G401 (cell line): ENCODE results near the gene DYNLT2. TPM values are rescaled to one million over a fixed set of nuclear protein-coding genes. Genes with fewer than 3 reads are reported as not detected.
"Not testable (repeated sequence)": the region's sequence is repeated elsewhere in the genome, so short reads cannot be mapped to it uniquely, and the experiment has no call there.

Experiments used
- DNase-seq: peaks from one replicate; pipeline ENCODE4 v3.0.0-alpha.2; 2015; ENCODE audit warnings: low spot score
- in situ Hi-C: cut with HindIII; loops from 2 replicates; pipeline ENCODE4 v1.10.0; 2016; ENCODE audit warnings: low sequenced_read_pairs, mixed read lengths
- total RNA-seq: library from RNA; depleted of rRNA; stranded (reverse); fragments of >200 nt; shearing (Covaris generic); gene quantifications from 2 replicates; pipeline ENCODE4 v1.2.3, GENCODE V29; 2014

DYNLT2 gene
- total RNA-seq, 1 experiment from 2014 or later, result 1.6 TPM

DNA sequence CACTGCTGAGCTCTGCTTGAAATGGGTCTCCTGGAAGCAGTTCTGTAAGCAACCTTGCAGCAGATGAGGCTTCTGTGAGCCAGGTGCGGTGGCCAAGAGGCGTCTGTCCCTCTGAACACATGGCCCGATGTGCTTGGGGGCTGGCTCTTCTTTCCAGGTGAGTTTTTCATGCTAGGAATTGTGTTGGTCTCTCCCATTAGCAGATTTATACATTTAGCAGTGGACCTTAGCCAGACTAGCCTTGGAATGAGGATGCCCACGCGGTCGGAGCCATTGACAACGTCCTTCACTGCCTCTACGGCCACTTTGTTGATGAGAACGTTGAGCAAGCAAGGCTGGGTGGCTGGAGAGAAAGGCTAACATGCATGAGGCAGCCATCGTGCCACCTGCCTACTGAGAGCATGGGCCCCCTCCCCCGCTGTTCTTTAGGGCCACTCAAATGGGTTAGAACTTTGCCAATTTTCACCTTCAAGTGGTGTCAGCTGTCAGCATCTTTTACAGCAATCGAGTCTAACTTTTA is 33.5 kb upstream of the DYNLT2 start:
- DNase-seq, result no peak
- in situ Hi-C loops, result no loop called here

DNA sequence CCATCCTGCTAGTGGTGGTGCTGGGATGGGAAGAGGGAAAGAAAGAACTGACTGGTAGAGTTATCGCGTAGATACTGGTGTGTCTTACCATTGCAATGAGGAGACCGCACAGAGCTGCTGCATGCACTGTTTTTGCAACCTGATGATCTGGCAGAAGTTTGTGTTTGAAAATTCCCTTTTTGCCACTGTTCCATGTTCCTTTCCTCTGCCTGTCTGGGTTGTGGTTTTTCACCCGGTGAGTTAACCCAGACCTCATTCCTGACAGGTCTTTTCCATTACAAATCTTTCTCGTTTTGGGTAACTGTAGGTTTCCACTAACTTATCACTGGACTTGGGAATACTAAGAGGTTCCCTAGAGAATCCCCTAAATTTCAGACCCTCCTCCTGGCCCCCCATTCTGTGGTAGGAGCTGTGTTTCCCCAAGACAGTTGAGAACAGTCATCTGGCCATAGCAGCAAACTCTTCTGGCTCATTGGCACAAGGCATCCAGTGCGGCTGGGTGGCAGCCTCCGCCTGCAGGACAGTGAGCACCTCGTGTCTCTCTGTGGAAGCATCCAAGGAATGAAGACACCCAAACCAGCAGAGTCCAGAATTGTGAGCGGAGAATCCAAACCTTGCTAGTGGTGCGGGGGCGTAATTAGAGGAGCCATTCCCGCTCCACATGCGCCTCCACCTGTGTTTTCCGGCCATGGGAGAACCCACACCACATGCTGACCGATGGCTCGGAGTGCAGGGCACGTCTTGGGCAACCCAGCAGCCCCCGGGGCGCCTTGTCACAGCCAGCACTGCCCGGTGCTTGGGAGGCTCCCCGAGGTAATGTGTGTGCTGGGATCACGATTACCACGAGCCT is 32.8 kb upstream of the DYNLT2 start:
- no peak for DNase-seq
- in situ Hi-C loops, result no loop called here

DNA sequence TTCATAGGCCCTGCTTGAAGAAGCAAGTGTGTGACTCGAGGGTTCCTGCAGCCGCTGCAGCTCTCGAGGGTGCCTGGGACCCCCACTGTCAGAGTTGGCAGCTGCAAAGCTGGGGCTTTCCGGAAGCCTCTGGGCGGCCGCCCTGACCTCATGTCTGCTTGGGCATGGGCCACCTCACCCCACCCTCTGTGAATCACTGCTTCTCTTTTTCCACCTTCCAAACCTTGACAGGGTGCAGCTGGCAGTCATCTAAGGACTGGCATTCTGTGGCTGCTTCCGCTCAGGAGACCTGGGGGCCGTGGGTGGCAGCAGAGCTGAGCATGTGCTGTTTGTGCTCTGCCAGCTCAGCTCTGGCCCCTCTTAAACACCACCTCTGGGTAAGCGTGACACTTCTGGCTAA is 32.0 kb upstream of the DYNLT2 start:
- in situ Hi-C loops, result no loop called here
- no peak for DNase-seq

DNA sequence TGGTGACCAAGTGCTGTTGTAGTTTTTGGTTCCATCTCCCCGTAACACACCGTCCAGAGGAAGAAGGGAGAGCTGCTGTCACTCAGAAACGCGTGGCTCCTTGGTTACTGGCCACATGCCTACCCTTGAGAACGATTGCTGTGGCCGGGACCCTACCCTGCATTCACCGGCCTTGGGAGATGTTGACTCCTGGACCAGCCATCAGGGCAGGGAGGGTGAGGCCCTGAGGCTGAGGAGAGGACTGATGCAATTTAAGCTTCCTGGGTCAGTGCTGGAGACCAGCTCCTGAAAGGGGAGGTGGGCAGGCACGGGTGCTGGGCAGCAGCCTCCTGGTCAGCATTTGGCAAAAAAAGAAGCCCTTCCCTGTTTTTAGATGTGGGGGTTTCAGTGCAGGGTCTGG is 31.6 kb upstream of the DYNLT2 start:
- no peak for DNase-seq
- in situ Hi-C loops, result no loop called here

DNA sequence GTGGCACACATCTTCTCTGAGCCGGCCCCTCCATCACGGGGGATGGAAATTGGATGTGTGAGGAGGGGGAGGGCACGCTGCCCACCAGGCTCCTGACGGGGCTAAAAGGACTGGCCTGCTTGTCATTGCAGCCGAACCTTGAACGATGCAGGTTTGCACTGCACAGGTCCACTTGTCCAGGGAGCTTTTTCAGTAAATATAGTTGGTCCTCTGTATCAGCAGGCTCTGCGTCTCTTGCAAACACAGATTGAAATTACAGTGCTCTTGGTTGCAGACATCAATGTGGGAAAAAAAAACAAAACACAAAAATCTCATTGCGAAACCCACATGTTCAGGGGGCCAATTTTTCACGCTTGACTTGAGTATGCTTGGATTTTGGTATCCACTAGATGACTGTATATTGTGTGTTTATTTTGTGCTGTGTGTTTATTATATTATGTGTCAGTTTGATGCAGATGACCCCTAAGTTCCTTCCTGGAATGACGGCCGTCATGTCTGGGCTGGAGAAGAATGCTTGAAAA is 29.3 kb upstream of the DYNLT2 start:
- no peak for DNase-seq
- in situ Hi-C loops, result no loop called here

DNA sequence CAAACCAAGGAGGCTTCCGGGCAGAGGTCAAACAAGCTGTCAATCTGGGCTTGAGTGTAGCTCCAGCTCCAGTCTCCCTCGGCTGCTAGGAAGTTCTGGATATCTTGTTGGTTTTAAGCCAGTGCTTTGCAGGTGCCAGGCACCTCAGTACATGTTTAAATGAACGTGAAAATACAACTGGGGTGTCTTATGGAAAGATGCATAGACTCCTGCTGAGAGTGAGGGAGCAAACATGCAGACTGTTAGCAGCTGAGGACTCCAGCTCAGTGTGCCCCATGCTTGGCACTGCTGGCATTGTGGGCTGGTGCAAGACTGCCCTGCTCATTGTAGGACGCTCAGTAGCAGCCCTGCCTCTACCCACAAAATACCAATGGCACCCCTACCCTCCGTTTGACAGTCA is 28.5 kb upstream of the DYNLT2 start:
- DNase-seq, result no peak
- in situ Hi-C loops, result no loop called here

DNA sequence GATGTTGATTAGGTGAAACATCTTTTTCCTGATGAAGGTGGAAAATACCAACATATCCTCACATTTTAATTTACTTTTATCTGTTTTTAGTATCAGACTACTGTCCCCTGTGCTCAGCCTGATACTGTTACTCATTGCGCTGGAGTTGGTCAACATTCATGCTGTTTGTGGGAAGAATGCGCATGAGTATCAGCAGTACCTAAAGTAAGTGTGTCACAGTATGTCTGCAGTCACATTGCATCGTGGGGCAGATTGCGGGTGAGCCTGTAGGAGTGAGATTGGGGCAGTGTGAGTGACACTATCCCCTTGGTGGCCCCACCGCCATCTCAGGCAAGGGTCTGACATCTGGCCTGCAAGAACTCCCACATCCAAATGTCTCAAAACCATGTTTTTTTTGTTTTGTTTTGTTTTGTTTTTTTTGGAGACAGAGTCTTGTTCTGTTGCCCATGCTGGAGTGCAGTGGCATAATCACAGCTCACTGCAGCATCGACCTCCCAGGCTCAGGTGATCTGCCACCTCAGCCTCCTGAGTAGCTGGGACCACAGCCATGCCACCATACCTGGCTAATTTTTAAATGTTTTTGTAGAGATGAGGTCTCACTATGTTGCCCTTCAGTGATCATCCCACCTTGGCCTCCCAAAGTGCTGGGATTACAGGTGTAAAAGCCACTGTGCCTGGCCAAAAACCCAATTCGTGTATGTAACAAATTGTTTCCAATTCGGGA is 27.9 kb upstream of the DYNLT2 start:
- in situ Hi-C loops, result no loop called here
- DNase-seq, result no peak

DNA sequence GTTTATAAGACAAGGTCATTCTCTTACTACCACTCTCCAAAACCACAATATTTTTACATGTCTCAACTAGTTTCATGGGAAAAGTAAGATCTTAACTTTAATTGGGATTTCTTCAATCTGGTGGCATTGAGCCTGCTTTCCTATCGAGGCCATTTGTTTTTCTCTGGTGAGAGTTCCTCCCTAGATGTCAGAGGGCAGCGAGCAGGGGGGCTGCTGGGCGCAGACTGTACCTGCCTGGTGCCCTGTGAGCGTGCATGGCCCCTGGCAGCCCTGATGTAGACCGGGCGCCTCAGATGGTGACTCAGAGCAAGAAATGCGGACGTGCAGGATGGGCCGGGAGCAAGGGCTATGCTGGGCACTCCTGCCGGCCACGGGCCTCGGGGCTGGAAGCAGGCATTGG is 27.3 kb upstream of the DYNLT2 start:
- no peak for DNase-seq
- in situ Hi-C loops, result no loop called here

DNA sequence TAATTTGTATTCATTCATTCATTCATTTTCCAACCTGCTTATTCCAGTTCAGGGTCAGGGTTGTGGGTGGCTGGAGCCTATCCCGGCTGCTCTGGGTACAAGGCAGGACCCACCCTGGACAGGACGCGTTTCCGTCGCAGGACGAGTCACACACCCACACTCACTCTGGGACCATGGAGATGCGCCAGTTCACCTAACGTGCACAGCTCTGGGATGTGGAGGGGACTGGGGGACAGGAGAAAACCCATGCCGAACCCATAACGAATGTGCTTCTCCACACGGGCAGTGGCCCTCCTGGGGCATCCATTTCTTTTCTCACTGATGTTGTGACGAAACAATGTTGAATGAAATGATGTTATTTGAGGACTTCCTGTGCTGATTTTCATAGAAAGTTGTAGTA is 26.5 kb upstream of the DYNLT2 start:
- no peak for DNase-seq
- in situ Hi-C loops, result no loop called here

DNA sequence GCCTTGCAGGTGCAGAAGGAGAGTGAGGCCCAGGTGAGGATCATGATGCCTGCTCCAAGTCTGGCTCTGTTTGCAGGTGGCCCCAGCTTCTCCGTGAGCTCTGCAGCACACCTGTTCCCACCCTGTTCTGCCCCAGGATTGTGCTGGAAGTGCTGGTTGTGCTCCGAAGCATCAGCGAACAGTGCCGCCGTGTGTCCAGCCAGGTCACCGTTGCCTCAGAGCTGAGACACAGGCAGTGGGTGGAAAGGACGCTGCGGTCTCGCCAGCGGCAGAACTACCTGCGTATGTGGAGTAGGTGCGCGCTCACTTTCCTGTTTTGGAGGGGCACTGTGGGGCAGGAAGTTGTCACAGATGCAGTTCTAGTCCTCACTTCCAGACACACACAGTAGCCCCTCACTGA is 25.0 kb upstream of the DYNLT2 start:
- no peak for DNase-seq
- in situ Hi-C loops, result no loop called here

DNA sequence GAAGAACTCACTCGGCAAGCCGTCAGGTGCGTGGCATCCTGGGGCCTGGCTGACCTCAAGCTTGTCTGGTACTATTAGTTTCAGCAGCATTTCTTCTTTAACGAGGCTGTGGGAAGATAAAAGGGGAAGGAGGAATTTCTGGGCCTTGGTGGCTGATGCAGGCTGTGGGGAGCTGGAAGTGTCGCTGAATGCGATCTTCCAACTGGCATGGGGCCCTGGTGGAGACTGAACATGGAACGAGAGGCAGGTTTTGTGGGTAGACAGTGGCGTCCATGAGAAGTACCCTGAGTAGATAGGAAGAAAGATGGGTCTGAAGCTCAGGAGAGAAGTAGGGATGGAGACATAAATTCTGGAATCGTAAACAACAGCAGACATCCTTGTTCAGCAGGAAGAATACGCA is 23.9 kb upstream of the DYNLT2 start:
- in situ Hi-C loops, result no loop called here

DNA sequence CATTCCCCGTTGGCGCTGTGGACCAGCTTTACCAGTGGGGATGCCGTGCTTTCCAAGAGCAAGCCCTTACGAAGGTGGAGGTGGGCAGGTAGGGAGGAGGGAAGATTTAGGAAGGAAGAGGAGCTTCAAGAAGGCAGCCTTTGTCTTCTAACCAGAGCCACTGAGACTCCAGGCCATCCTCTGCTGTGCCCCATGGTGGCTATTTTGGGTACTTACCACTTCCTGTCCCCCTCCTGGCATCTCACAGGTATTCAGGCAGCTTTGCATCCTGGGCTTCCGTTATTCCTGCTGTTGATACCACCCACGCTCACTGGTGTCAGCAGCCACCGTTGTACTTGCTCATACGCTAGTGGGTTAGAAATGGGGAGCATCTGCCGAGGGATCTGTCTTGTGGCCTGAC is 23.0 kb upstream of the DYNLT2 start:
- in situ Hi-C loops, result no loop called here
- no peak for DNase-seq

More for the DNA sequence above, 23.9 kb upstream of the DYNLT2 start:
- no peak for DNase-seq

DNA sequence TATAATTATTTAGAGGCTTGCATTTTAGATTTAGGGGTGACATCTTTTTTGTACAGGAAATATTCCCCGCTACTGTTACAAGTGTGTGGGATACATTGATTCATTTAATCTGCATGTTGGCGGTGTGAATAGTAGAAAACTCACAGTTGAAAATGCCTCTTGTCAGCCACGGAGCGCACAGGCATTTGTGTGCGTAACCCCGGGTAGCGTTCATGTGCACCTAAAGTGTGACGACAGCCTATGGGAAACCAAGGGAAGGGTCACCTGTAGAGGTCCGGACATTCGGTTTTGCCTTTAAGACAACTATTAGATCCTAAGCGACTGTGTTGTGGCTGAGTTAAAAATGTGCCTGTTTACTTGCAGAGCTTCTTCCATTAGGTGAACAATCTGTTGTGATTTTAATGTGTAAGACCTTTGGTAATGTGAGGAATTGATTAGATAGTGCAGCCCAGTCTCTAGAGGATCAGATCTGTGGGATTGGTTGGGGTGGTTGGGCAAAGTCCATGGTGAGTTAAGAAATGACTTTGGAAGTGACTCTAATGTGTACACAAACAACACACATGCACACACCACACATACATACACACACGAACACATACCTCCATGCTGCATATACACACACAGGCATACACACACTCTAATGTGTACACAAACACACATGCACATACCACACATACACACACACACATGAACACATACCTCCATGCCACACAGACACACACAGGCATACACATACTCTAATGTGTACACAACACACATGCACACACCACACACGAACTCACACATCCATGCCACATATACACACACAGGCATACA is 15.8 kb upstream of the DYNLT2 start:
- DNase-seq, result no peak

DNA sequence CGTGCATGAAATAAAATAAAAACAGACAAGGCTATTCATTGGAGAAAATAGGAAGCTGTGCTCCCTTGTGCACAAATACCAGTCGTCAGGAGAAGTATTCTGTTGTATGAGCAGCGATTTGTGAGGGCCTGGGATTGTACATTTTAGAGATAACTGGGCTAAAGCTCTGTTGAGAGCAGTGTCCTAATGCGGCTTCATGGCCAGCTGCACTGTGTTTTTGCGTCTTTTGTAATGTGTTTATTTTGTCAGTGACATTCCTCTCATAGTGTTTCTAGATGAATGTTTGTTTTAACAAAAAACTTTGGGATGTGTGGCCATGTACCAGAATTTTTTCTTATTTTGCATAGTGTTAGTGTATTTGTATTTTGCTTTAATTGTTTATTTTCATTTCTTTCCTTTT is 14.9 kb upstream of the DYNLT2 start:
- no peak for DNase-seq
- in situ Hi-C loops, result no loop called here

More for the DNA sequence above, 15.8 kb upstream of the DYNLT2 start:
- in situ Hi-C loops, result no loop called here

DNA sequence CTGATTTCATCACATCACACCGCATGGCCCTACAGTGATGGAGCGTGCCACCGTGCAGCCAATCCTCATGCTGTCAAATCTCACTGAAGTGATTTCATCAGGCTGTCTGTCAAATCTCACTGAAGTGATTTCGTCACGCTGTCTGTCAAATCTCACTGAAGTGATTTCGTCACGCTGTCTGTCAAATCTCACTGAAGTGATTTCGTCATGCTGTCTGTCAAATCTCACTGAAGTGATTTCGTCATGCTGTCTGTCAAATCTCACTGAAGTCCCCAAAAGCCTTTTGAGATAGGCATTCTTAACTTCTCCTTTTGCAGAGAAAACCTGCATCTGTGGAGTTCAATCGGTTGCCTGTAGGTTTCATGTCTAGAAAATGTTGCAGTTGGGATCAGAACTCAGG is 14.4 kb upstream of the DYNLT2 start:
- in situ Hi-C loops, DNase-seq: not testable (repeated sequence)

DNA sequence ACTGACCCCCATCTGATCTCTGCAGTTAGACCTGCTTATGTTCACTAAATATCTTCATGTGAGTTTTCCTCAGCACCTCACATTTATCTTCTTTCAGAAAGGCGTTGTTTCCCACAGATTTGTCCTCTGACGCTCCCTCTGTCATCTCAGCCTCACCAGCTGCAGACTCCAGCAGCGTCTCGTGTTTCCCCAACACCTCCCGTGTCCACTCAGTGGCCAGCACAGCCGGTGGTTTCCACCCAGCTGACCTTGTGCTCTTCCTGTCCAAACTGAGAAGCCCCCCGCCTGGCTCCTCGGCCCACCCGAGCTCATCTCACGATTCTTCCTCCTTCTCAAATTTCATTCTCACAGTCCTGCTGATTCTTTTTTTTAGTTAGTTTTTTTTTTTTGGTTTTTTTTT is 12.5 kb upstream of the DYNLT2 start:
- no peak for DNase-seq
- in situ Hi-C loops, result no loop called here

DNA sequence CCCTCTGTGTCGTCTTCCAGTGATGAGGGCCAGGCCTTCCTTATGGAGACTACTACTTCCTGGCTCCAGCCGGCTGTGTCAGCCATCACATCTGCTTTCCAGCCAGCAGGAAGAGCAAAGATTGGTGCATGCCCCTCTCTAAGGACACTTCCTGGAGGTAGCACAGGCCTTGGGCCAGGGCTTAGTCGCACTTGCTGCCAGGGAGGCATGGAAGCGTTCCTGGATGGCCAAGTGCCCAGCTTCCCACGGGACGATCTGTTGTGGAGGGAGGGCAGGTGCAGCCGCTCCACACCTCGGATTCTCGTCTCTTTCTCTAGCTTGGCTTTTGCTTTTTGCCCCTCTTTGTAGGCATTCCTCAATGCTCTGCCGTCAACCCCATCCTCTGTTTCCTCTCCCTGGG is 11.9 kb upstream of the DYNLT2 start:
- DNase-seq, result peak; percentile 55
- in situ Hi-C loops, result no loop called here

DNA sequence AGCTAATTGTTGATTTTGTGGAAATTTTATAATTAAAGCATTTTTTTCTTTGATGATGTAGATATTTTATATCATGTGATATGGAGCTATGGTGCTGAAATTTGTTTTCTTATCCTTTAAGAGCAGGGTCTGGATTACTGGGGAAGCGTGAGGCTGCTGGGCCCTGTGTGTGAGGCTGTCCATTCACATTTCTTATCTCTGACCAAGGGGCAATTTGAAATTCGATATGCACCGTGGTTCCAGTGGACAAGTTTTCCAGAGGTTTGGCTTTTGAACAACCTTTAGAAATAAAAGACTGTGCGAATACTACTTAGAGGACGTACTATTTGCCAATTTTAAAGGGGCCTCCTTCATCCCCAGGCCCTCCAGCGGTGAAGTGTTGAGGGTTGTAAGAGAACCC is 3.8 kb upstream of the DYNLT2 start:
- in situ Hi-C loops, result no loop called here
- DNase-seq, result no peak

DNA sequence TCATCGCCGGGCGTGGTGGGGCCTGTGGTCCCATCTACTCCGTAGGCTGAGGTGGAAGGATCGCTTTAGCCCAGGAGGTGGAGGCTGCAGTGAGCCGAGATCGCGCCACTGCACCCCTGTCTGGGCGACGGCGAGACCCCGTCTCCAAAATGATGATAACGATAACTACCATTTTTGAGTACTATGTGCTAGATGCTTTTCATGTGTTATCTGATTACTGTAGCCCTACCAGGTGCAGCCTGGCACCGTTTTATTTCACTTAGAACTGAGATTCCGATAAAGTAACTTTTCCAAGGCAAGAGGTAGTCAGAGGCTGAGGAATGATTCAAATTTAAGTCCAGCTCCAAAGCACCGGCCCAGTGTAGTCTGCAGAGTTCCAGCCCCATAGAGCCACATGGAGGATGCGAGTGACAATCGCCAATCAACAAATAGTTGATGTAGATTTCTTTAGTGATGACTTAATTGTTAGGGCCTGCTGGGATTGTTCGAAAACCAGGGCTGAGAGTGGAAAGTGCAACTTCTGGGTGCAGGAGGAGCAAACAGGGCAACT is 777 bp upstream of the DYNLT2 start:
- in situ Hi-C loops, result no loop called here
- peak; percentile 33 for DNase-seq
